ENCODE data around the gene LCAT.

DNA sequence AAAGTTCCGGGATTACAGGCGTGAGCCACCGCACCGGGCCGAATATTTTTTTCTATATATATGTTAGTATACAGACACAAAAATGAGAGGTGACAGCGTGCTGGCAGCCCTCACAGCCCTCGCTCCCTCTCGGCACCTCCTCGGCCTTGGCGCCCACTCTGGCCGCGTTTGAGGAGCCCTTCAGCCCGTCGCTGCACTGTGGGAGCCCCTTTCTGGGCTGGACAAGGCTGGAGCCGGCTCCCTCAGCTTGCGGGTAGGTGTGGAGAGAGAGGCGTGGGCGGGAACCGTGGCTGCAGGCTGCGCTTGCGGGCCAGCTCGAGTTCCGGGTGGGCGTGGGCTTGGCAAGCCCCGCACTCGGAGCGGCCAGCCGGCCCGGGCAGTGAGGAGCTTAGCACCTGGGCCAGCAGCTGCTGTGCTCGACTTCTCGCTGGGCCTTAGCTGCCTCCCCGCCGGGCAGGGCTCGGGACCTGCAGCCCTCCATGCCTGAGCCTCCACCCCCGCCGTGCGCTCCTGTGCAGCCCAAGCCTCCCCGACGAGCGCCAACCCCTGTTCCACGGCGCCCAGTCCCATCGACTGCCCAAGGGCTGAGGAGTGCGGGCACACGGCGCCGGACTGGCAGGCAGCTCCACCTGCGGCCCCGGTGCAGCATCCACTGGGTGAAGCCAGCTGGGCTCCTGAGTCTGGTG, 38.2 kb upstream of the LCAT start:
- TF ChIP-seq, protein P1, sequence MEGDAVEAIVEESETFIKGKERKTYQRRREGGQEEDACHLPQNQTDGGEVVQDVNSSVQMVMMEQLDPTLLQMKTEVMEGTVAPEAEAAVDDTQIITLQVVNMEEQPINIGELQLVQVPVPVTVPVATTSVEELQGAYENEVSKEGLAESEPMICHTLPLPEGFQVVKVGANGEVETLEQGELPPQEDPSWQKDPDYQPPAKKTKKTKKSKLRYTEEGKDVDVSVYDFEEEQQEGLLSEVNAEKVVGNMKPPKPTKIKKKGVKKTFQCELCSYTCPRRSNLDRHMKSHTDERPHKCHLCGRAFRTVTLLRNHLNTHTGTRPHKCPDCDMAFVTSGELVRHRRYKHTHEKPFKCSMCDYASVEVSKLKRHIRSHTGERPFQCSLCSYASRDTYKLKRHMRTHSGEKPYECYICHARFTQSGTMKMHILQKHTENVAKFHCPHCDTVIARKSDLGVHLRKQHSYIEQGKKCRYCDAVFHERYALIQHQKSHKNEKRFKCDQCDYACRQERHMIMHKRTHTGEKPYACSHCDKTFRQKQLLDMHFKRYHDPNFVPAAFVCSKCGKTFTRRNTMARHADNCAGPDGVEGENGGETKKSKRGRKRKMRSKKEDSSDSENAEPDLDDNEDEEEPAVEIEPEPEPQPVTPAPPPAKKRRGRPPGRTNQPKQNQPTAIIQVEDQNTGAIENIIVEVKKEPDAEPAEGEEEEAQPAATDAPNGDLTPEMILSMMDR (IDR thresholded peaks at IDR 0.05): no peak
- TF ChIP-seq POLR2A (IDR thresholded peaks at IDR 0.05): no peak
- TF ChIP-seq POLR2AphosphoS5 (IDR thresholded peaks at IDR 0.05): no peak
- TF ChIP-seq EP300 (IDR thresholded peaks at IDR 0.05): no peak

All from gastroesophageal sphincter (tissue), 3 donors.